Measurements from ENCODE around the gene ATP8B1. TPM values are rescaled to one million over a fixed set of nuclear protein-coding genes. Genes with fewer than 3 reads are reported as not detected.
"Not testable (repeated sequence)": the region's sequence is repeated elsewhere in the genome, so short reads cannot be mapped to it uniquely, and the experiment has no call there.

ATP8B1 gene
- total RNA-seq, 1 donor from 2014 or later = 13.1 TPM

- Histone ChIP-seq H3K27me3 (ENCODE audit: control insufficient read depth, insufficient read depth, low read length) (no peaks in the 10 kb centered on the region), H3K4me3 (ENCODE audit: low read depth, low read length) (no peak overlapping the region), H3K36me3 (ENCODE audit: control insufficient read depth, insufficient read depth, low read length) (no peaks in the 10 kb centered on the region)
- TF ChIP-seq CTCF (IDR thresholded peaks at IDR 0.05; ENCODE audit: insufficient read depth, low read length, poor library complexity, severe bottlenecking) = no peak
- DNase-seq (ENCODE audit: low read depth) = no peak
These were observed 154.7 kb downstream of the ATP8B1 start for GRCh38 chr18:57648414-57648813.

DNA sequence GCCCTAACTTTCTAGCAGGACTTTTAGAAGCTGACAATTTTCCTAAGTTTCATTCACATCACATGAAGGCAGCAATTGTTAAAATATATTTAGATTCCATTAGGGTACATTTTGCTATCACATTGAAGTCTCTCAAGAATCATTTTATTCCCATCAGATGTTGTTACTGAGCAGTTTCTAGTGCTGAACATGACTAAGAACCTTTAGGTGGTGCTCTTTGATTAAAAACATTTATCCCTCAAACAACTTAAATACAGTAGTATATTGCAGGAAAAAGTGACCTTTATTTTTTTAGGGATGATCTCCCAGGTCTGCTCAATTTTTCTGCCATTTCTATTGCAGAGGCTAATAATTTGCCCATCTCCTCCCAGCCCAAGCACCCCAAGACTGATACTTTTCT, 158.6 kb downstream of the ATP8B1 start:
- Histone ChIP-seq H3K27me3 (ENCODE audit: control insufficient read depth, insufficient read depth, low read length) (no peaks in the 10 kb centered on the region), H3K36me3 (ENCODE audit: control insufficient read depth, insufficient read depth, low read length) (no peaks in the 10 kb centered on the region), H3K4me3 (ENCODE audit: low read depth, low read length) (no peak overlapping the region)
- no peak for TF ChIP-seq CTCF (IDR thresholded peaks at IDR 0.05; ENCODE audit: insufficient read depth, low read length, poor library complexity, severe bottlenecking)
- DNase-seq (ENCODE audit: low read depth) = no peak

DNA sequence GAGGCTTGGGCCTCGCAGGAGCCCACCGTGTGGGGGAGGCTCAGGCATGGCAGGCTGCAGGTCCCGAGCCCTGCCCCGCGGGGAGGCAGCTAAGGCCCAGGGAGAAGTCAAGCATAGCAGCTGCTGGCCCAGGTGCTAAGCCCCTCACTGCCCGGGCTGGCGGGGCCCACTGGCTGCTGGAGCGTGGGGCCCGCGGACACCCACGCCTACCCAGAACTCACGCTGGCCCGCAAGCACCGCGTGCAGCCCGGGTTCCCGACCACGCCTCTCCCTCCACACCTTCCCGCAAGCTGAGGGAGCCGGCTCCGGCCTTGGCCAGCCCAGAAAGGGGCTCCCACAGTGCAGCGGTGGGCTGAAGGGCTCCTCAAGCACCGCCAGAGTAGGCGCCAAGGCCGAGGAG, 159.4 kb downstream of the ATP8B1 start:
- H3K36me3 ChIP-seq (ENCODE audit: control insufficient read depth, insufficient read depth, low read length); H3K27me3 ChIP-seq (ENCODE audit: control insufficient read depth, insufficient read depth, low read length); H3K4me3 ChIP-seq (ENCODE audit: low read depth, low read length); DNase-seq (ENCODE audit: low read depth): not testable (repeated sequence)

DNA sequence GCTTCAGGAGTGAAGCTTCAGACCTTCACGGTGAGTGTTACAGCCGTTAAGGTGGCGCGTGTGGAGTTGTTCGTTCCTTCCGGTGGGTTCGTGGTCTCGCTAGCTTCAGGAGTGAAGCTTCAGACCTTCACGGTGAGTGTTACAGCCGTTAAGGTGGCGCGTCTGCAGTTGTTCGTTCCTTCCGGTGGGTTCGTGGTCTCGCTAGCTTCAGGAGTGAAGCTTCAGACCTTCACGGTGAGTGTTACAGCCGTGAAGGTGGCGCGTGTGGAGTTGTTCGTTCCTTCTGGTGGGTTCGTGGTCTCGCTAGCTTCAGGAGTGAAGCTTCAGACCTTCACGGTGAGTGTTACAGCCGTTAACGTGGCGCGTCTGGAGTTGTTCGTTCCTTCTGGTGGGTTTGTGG, 160.7 kb downstream of the ATP8B1 start:
- not testable (repeated sequence) for H3K36me3 ChIP-seq (ENCODE audit: control insufficient read depth, insufficient read depth, low read length); H3K4me3 ChIP-seq (ENCODE audit: low read depth, low read length); DNase-seq (ENCODE audit: low read depth); H3K27me3 ChIP-seq (ENCODE audit: control insufficient read depth, insufficient read depth, low read length)

DNA sequence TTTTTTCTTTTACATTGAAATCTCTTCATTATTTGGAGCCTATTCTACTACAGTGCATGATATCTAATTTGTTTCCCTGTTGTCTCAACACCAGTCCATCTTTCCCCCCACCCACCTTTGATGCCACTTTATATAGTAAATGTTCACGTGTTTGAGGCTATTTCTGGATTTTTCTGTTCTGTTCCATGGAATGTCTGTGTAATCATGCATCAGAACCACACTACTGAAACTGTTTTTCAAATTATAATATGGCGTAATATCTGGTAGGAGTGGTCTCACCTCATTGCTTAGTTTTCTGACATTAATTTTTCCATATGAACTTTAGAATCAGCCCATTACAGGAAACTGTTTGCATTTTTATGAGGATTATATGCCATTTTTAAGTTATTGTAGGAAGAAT, 162.4 kb downstream of the ATP8B1 start:
- Histone ChIP-seq H3K27me3 (ENCODE audit: control insufficient read depth, insufficient read depth, low read length) (no peaks in the 10 kb centered on the region), H3K4me3 (ENCODE audit: low read depth, low read length) (no peak overlapping the region), H3K36me3 (ENCODE audit: control insufficient read depth, insufficient read depth, low read length) (no peaks in the 10 kb centered on the region)
- DNase-seq (ENCODE audit: low read depth) = no peak
- no peak for TF ChIP-seq CTCF (IDR thresholded peaks at IDR 0.05; ENCODE audit: insufficient read depth, low read length, poor library complexity, severe bottlenecking)

DNA sequence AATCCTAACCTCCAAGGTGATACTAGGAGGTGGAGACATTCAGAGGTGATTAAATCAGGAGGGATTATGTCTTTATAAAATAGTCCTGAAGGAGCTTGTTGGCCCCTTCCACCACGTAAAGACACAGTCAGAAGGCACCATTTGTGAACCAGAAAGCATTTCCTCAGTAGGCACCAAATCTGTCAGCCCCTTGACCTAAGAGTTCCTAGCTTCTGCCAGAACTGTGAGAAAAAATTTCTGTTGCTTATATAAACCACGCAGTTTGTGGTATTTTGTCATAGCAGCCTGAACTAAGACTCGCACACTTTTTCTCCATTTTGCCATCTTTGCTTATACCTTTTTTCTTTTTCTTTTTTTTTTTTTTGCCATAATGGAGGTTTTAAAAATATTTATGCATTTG, 162.9 kb downstream of the ATP8B1 start:
- no peak for DNase-seq (ENCODE audit: low read depth)
- no peak for TF ChIP-seq CTCF (IDR thresholded peaks at IDR 0.05; ENCODE audit: insufficient read depth, low read length, poor library complexity, severe bottlenecking)
- no peaks in the 10 kb centered on the region for H3K27me3 ChIP-seq (ENCODE audit: control insufficient read depth, insufficient read depth, low read length)
- no peaks in the 10 kb centered on the region for H3K36me3 ChIP-seq (ENCODE audit: control insufficient read depth, insufficient read depth, low read length)
- no peak overlapping the region for H3K4me3 ChIP-seq (ENCODE audit: low read depth, low read length)

DNA sequence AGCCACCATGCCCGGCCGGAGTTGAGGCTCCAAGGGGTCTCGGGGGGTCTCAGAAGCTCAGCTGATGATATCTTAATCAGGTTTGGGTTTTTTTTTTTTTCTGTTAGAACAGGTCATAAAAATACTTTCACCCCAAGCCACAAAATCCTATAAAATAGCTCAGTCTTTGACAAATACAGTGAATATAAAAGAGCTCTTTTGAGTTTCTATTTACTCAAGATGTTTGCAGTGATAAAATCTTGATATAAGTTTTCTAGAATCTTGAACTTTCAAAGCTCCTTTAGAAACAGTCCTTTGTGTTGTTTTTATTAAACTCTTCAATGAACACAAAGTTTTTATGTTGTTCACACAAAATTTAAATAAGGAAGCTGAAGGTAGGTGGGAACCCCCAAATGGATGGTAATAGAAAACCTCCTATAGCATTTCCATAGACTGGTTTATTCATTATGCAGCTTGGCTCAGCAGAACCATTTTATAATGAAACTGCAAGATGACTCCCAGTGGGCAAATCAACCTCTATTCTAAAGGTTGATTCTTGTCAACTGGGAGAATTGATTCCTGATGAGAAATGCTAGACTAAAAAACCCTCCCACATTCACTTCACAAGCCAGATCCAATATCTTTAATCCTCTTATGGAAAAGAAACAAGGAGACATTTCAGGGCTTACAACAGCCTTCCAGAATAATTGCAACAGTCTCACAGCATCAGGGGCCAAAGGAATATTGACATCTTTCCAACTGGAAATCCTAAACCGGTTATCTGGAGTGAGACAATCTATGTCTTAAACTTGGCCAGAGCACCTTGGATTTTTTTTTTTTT, 167.9 kb downstream of the ATP8B1 start:
- H3K27me3 ChIP-seq (ENCODE audit: control insufficient read depth, insufficient read depth, low read length) = no peaks in the 10 kb centered on the region
- no peak overlapping the region for H3K4me3 ChIP-seq (ENCODE audit: low read depth, low read length)
- H3K36me3 ChIP-seq (ENCODE audit: control insufficient read depth, insufficient read depth, low read length) = no peaks in the 10 kb centered on the region
- TF ChIP-seq CTCF (IDR thresholded peaks at IDR 0.05; ENCODE audit: insufficient read depth, low read length, poor library complexity, severe bottlenecking) = no peak
- DNase-seq (ENCODE audit: low read depth) = no peak

Data from kidney epithelial cell (primary cell).